Heart left ventricle (tissue), 13 donors: ENCODE results near the gene RAD51B.

Experiments
- CTCF ChIP-seq, 12 donors: fragments of 200-600 bp; sonication (generic) in 4 of 12; IDR thresholded peaks; one replicate each; pipeline versions ENCODE4 v1.5.0 to v1.8.0; 2018 to 2022; ENCODE audit warnings: antibody characterized with exemption in 12 of 12, mild to moderate bottlenecking in 5 of 12
- POLR2A ChIP-seq, 2 donors: fragments of 450-650 bp; IDR thresholded peaks; one replicate each; pipeline ENCODE4 v1.6.1; 2017; ENCODE audit warnings: antibody characterized with exemption in 2 of 2, mild to moderate bottlenecking in 2 of 2, moderate library complexity in 2 of 2
- donor health status: ischemic (EF 13 %, LVEDD 7.1; RV severe dilation, severe dysfunction).
- donor health status: DM: no; HTN: yes; CAD: no.
- donor health status: DM: no; HTN: no; CAD: no.
- donor health status: ischemic (EF 25% LVEDD 6.9; RV normal size, moderate dysfunction).
- donor health status: ischemic (EF 25% LVEDD 5.7; RV mildly dilated, moderate dysfunction).
- donor health status: ischemic (EF 35%, LVEDD 5.7; RV mildly dilated, moderate dysfunction).
- donor health status: nonischemic (EF 11% LVEDD 7.7; RV severe dilation, severe dysfunction).
- donor health status: DM: yes; HTN: yes; CAD: no.
- donor health status: PGD.
- donor health status: ischemic (EF 29% LVEDD 5.4; RV normal size, mild dysfunction).
- donor health status: nonischemic (EF 23%, LVEDD 6.1; RV moderate dilation, normal function).

GRCh38 chr14:68407825-68408224 is 588.2 kb downstream of the RAD51B start:
- TF ChIP-seq CTCF (IDR thresholded peaks at IDR 0.05) (no peak), POLR2A (IDR thresholded peaks at IDR 0.05) (no peak)
